22Rv1 (cell line): Measurements from ENCODE around the gene PARD3.

ENCODE experiments used
- ZFX ChIP-seq: fragments of 450-650 bp; IDR thresholded peaks from 2 replicates; pipeline ENCODE4 v1.6.1; 2017; ENCODE audit warnings: antibody characterized with exemption, borderline replicate concordance
- TF ChIP-seq, protein P1 (sequence below): fragments of 450-650 bp; IDR thresholded peaks from 2 replicates; pipeline ENCODE4 v1.5.1; 2017; ENCODE audit warnings: mild to moderate bottlenecking

DNA sequence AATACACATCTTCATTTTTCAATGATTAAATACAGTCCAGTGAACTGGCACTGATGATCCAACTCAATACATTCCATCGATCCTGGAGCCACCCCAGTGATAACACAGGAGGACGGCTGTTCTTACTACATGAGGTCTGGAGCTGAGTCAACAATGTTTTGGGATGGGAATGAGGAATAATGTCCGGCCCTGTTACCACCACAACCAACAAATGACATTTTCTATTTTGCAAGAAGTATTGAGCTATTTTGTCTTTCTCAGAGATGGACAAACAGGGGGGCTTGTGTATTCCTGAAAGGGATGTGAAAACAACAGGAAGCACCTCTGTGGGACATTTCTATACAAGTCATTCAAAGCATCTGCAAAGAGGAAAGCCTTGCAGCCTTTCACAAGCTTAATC, 249.2 kb downstream of the PARD3 start:
- TF ChIP-seq, protein P1, sequence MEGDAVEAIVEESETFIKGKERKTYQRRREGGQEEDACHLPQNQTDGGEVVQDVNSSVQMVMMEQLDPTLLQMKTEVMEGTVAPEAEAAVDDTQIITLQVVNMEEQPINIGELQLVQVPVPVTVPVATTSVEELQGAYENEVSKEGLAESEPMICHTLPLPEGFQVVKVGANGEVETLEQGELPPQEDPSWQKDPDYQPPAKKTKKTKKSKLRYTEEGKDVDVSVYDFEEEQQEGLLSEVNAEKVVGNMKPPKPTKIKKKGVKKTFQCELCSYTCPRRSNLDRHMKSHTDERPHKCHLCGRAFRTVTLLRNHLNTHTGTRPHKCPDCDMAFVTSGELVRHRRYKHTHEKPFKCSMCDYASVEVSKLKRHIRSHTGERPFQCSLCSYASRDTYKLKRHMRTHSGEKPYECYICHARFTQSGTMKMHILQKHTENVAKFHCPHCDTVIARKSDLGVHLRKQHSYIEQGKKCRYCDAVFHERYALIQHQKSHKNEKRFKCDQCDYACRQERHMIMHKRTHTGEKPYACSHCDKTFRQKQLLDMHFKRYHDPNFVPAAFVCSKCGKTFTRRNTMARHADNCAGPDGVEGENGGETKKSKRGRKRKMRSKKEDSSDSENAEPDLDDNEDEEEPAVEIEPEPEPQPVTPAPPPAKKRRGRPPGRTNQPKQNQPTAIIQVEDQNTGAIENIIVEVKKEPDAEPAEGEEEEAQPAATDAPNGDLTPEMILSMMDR, result no peak
- no peak for TF ChIP-seq ZFX
